HepG2 (cell line): Measurements from ENCODE around the gene LRRC3C. TPM values are rescaled to one million over a fixed set of nuclear protein-coding genes. Genes with fewer than 3 reads are reported as not detected.

Experiments used
- ATAC-seq: fragments of 200-7000 bp; cut with Tn5 transposase; 3 replicates; pipeline ENCODE4 v1.9.1; 2020; ENCODE audit warnings: mild to moderate bottlenecking, moderate library complexity
- BruUV-seq: library from RNA; stranded (reverse); fragments of 400-500 nt; replicated peaks from 2 replicates; lab custom pipeline; 2021; lab: Mats Ljungman, UMichigan
- CTCF ChIA-PET: fragments of 300-600 bp; formaldehyde crosslinking; extraction: SDS; loops from one replicate; lab custom pipeline; 2021; ENCODE audit warnings: low total read pairs, inconsistent platforms, low intra/inter-chr PET ratio; lab: Yijun Ruan, JAX
- POLR2A ChIA-PET: fragments of 350-600 bp; sonication (Branson Sonifier 250); formaldehyde crosslinking; loops from one replicate; lab custom pipeline; 2020; ENCODE audit warnings: antibody characterized with exemption, inconsistent platforms; lab: Yijun Ruan, JAX
- DNase-seq: peaks from one replicate; pipeline ENCODE4 v3.0.0-alpha.2; 2015; ENCODE audit warnings: low spot score
- FAIRE-seq: peaks from 3 replicates; lab custom pipeline; 2011; peaks lifted over from hg19 to GRCh38; lab: Jason Lieb, UNC
- H2AFZ ChIP-seq: one replicate; pipeline ENCODE4 v1.6.1; 2011; ENCODE audit warnings: low read length, inconsistent platforms
- H3K27ac ChIP-seq: fragments of 300-600 bp; 3 replicates; pipeline ENCODE4 v1.8.0; 2011; ENCODE audit warnings: mixed run types, mild to moderate bottlenecking, mixed read lengths, low read length, inconsistent platforms; ENCODE audit not compliant: insufficient read depth; ENCODE audit errors: extremely low read length
- H3K27me3 ChIP-seq, 2 experiments: fragments of 200-600 bp in 1 of 2; 2 replicates in 1 of 2; 3 replicates in 1 of 2; pipeline versions ENCODE4 v1.6.0 to v1.8.0; 2011; ENCODE audit warnings: low read length in 2 of 2, mild to moderate bottlenecking in 2 of 2, moderate library complexity in 2 of 2, inconsistent platforms in 1 of 2; ENCODE audit not compliant: insufficient read depth in 2 of 2, control insufficient read depth in 1 of 2
- H3K36me3 ChIP-seq, 2 experiments: fragments of 200-600 bp in 1 of 2; replicated peaks in 1 of 2; 2 replicates in 1 of 2; 3 replicates in 1 of 2; pipeline versions ENCODE4 v1.5.1 to v1.8.0; 2011; ENCODE audit warnings: low read length in 2 of 2, inconsistent platforms in 1 of 2; ENCODE audit not compliant: insufficient read depth in 2 of 2, control insufficient read depth in 1 of 2
- H3K4me1 ChIP-seq: 2 replicates; pipeline ENCODE4 v1.5.1; 2012; ENCODE audit warnings: low read length, inconsistent platforms; ENCODE audit not compliant: insufficient read depth
- H3K4me2 ChIP-seq: 2 replicates; pipeline ENCODE4 v1.6.0; 2011; ENCODE audit warnings: low read depth, low read length, inconsistent platforms
- H3K4me3 ChIP-seq, 3 experiments: fragments of 200-600 bp in 1 of 3; sonication (generic), shearing (Covaris generic) in 1 of 3; replicated peaks in 1 of 3; 2 replicates each; pipeline ENCODE4 v1.5.1; 2011 to 2016; ENCODE audit warnings: low read length in 3 of 3, inconsistent platforms in 2 of 3, low read depth in 2 of 3, mild to moderate bottlenecking in 2 of 3, control low read depth in 1 of 3, mixed read lengths in 1 of 3; ENCODE audit not compliant: insufficient read depth in 1 of 3
- H3K79me2 ChIP-seq: one replicate; pipeline ENCODE4 v1.6.1; 2011; ENCODE audit warnings: low read length, inconsistent platforms; ENCODE audit not compliant: insufficient read depth
- H3K9ac ChIP-seq: 2 replicates; pipeline ENCODE4 v1.6.0; 2011; ENCODE audit warnings: mild to moderate bottlenecking, low read depth, low read length, inconsistent platforms; ENCODE audit not compliant: insufficient read depth
- H3K9me3 ChIP-seq: 2 replicates; pipeline ENCODE4 v1.5.1; 2012; ENCODE audit warnings: mild to moderate bottlenecking, low read length
- H4K20me1 ChIP-seq: 2 replicates; pipeline ENCODE4 v1.6.0; 2011; ENCODE audit warnings: inconsistent platforms, mild to moderate bottlenecking, low read length, moderate library complexity; ENCODE audit not compliant: insufficient read depth
- ATF7 ChIP-seq, 2 experiments: fragments of 450-650 bp in 1 of 2; sonication (generic) in 1 of 2; formaldehyde crosslinking in 1 of 2; IDR thresholded peaks; 2 replicates each; pipeline versions ENCODE4 v1.4.0 to v1.6.1; 2016 to 2020; ENCODE audit warnings: antibody characterized with exemption in 1 of 2, mild to moderate bottlenecking in 1 of 2, missing genetic modification reagents in 1 of 2
- CREB1 ChIP-seq, 2 experiments: fragments of 450-650 bp in 1 of 2; IDR thresholded peaks; 2 replicates each; pipeline ENCODE4 v1.6.1; 2016 to 2017; ENCODE audit warnings: control low read depth in 1 of 2, mild to moderate bottlenecking in 1 of 2, missing compliant biosample characterization in 1 of 2, missing genetic modification characterization in 1 of 2
- EZH2 ChIP-seq: conservative IDR thresholded peaks from 2 replicates; pipeline ENCODE4 v1.6.1; 2012; ENCODE audit warnings: mild to moderate bottlenecking, low read depth, low read length, moderate library complexity
- MAFK ChIP-seq, 2 experiments: IDR thresholded peaks in 1 of 2; conservative IDR thresholded peaks in 1 of 2; 2 replicates each; pipeline ENCODE4 v1.6.1; 2011; ENCODE audit warnings: improper control_type of control experiment in 2 of 2, low read length in 2 of 2
- MEF2D ChIP-seq: sonication (generic); formaldehyde crosslinking; IDR thresholded peaks from 2 replicates; pipeline ENCODE4 v1.5.1; 2020; ENCODE audit warnings: mild to moderate bottlenecking, missing genetic modification reagents
- NFRKB ChIP-seq: fragments of 450-650 bp; IDR thresholded peaks from 2 replicates; pipeline ENCODE4 v1.6.1; 2017
- SAP130 ChIP-seq: IDR thresholded peaks from 2 replicates; pipeline ENCODE4 v1.6.1; 2016; ENCODE audit warnings: low read depth
- U2AF1 ChIP-seq: fragments of 200-400 bp; formaldehyde crosslinking; optimal IDR thresholded peaks from 2 replicates; pipeline ENCODE3; 2017; ENCODE audit warnings: mild to moderate bottlenecking, low read depth, low read length
- XRCC5 ChIP-seq: fragments of 200-400 bp; formaldehyde crosslinking; optimal IDR thresholded peaks from 2 replicates; pipeline ENCODE3; 2017; ENCODE audit warnings: mild to moderate bottlenecking, low read length
- ZNF607 ChIP-seq: sonication (generic); formaldehyde crosslinking; IDR thresholded peaks from 2 replicates; pipeline ENCODE4 v1.5.1; 2020; ENCODE audit warnings: missing genetic modification reagents, mild to moderate bottlenecking, borderline replicate concordance
- ZNF615 ChIP-seq: sonication (generic); formaldehyde crosslinking; IDR thresholded peaks from 2 replicates; pipeline ENCODE4 v1.5.0; 2020; ENCODE audit warnings: mild to moderate bottlenecking, missing genetic modification reagents, borderline replicate concordance
- ZNF850 ChIP-seq: sonication (generic); formaldehyde crosslinking; conservative IDR thresholded peaks from 2 replicates; pipeline ENCODE4 v1.9.0; 2021; ENCODE audit warnings: mild to moderate bottlenecking, missing genetic modification reagents
- ZSCAN21 ChIP-seq: sonication (generic); formaldehyde crosslinking; IDR thresholded peaks from 2 replicates; pipeline ENCODE4 v1.8.0; 2022; ENCODE audit warnings: mild to moderate bottlenecking, missing genetic modification reagents, moderate library complexity, borderline replicate concordance
- WGBS: methylation state at CpG from one replicate; pipeline ENCODE4 v1.1.6; 2017; ENCODE audit warnings: low lambda C conversion rate; 5-methylcytosine and 5-hydroxymethylcytosine counted together
- in situ Hi-C: cut with HindIII; loops from 2 replicates; pipeline ENCODE4 v1.10.0; 2017; ENCODE audit warnings: low pct_unique_long_range_greater_than_20kb; ENCODE audit not compliant: extremely low pct_ligation_motif_present
- intact Hi-C: fragments of 100-400 bp; cut with micrococcal nuclease; formaldehyde crosslinking; loops from one replicate; pipeline ENCODE4 v1.10.0; 2022; ENCODE audit not compliant: unreplicated experiment
- polyA plus RNA-seq, 8 experiments: library from polyadenylated mRNA; depleted of rRNA in 3 of 8; stranded (reverse) in 7 of 8; unstranded in 1 of 8; fragments of >200 nt; fragmentation: Illumina TruSeq in 4 of 8; extraction: Trizol in 4 of 8; gene quantifications; 2 replicates each; pipeline versions ENCODE4 v1.2.1 to v1.2.3, GENCODE V29; 2011 to 2016; ENCODE audit warnings: low read depth in 4 of 8, missing spikeins in 1 of 8, mixed read lengths in 1 of 8; ENCODE audit not compliant: insufficient read depth in 1 of 8
- total RNA-seq, 5 experiments: library from RNA; depleted of rRNA; stranded (reverse); fragments of >200 nt; fragmentation: Illumina TruSeq; extraction: Trizol; gene quantifications; 2 replicates each; pipeline ENCODE4 v1.2.3, GENCODE V29; 2016; ENCODE audit warnings: low read depth in 1 of 5
- TF ChIP-seq, protein P1 (sequence below): sonication (generic); formaldehyde crosslinking; IDR thresholded peaks from 2 replicates; pipeline ENCODE4 v1.5.1; 2020; ENCODE audit warnings: missing genetic modification reagents, mild to moderate bottlenecking, borderline replicate concordance
- TF ChIP-seq, protein P2 (sequence below): sonication (generic); formaldehyde crosslinking; IDR thresholded peaks from 2 replicates; pipeline ENCODE4 v1.5.1; 2020; ENCODE audit warnings: mild to moderate bottlenecking, missing genetic modification reagents, moderate library complexity
- TF ChIP-seq, protein P3 (sequence below): IDR thresholded peaks from 2 replicates; pipeline ENCODE4 v1.6.1; 2016; ENCODE audit warnings: missing biosample characterization, missing genetic modification reagents, low read depth

The LRRC3C gene
- total and polyA plus RNA-seq, 2 of the 13 experiments (the other 11 are each of a cell fraction or from before 2014, with no cell fraction given) = 0.17 TPM; not detected in 1

DNA sequence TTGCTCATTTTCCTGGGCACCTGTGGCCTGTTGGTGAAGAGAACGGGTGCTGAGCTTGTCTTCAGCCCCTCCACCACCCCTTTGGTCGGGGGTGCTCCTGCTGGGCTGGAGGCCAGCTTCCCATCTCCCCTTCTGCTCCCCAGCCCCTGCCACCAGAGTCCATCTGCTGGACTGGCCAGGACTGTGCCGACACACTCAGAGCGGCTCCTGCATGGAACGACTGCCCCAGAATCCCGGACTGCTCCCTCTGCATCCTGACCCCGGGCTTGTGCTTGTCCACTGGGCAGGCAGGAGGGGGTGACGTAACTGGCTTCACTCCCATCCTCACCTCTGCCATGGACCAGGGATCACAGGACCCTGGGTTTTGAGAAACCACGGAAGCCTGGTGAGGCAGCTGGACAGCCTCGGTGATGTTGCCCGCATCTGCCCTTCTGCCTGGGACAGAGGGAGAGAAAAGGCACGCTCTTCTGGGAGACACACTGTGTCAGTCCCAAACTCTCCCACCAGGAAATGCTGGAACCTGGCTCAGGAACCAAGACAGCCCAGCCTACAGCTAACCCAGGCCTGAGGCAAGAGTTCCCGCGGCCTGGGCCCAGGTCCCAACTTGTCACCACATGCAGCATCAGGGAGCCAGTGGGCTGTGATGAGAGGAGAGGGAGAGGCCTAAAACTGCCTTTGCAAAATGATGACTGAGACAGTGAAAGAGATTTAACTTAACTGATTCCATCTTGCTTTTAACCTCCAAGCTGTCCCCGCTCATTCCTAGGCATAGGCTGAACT, 19.2 kb downstream of the LRRC3C start:
- no TSS peak for BruUV-seq
- Histone ChIP-seq H3K4me1 (peaks cover 47% of the 10 kb centered on the region), H3K4me3 (no peak overlapping the region), H3K9ac (no peak overlapping the region), H3K79me2 (no peaks in the 10 kb centered on the region), H3K9me3 (no peaks in the 10 kb centered on the region), H3K27ac (no peak overlapping the region), H3K27me3 (peaks cover 16 to 37% of the 10 kb centered on the region in 2 experiments; a peak in 3 of 5 replicates), H3K4me2 (no peak overlapping the region), H2AFZ (no peak overlapping the region), H4K20me1 (no peaks in the 10 kb centered on the region), H3K36me3 (no peaks in the 10 kb centered on the region)
- no peak for DNase-seq
- in situ Hi-C loops (no loop called here), intact Hi-C loops (no loop called here)
- no peak for FAIRE-seq
- ChIA-PET POLR2A (interaction anchor here (1.6 to 1.7 kb wide), 2 partner anchors 19 to 20 kb away, joined by 5 to 7 read pairs; partner anchors contain the start of genes LRRC3C and ORMDL3), CTCF (no interaction called here)
- WGBS = 51% methylated on average over 14 of the region's 15 CpGs
- ATAC-seq = peak; percentile 11; the same call in 2 of the 3 replicates
- no peak for TF ChIP-seq MAFK (conservative IDR thresholded peaks at IDR 0.05 in 1 of 2, IDR thresholded peaks at IDR 0.05 in 1 of 2; ENCODE audit: low read length in 2 of 2)
- no peak for TF ChIP-seq EZH2
- no peak for TF ChIP-seq ZNF607
- TF ChIP-seq SAP130 (CRISPR knock-in tag) = no peak
- no peak for TF ChIP-seq ZNF850 (CRISPR knock-in tag)
- TF ChIP-seq, protein P1, sequence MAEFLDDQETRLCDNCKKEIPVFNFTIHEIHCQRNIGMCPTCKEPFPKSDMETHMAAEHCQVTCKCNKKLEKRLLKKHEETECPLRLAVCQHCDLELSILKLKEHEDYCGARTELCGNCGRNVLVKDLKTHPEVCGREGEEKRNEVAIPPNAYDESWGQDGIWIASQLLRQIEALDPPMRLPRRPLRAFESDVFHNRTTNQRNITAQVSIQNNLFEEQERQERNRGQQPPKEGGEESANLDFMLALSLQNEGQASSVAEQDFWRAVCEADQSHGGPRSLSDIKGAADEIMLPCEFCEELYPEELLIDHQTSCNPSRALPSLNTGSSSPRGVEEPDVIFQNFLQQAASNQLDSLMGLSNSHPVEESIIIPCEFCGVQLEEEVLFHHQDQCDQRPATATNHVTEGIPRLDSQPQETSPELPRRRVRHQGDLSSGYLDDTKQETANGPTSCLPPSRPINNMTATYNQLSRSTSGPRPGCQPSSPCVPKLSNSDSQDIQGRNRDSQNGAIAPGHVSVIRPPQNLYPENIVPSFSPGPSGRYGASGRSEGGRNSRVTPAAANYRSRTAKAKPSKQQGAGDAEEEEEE (CRISPR knock-in tag) = no peak
- TF ChIP-seq XRCC5 = no peak
- 0 out of 2 replicates have a peak, but pooled peaks have one; percentile 29 for TF ChIP-seq CREB1 (IDR thresholded peaks at IDR 0.05)
- no peak for TF ChIP-seq CREB1 (CRISPR knock-in tag; IDR thresholded peaks at IDR 0.05)
- no peak for TF ChIP-seq NFRKB
- no peak for TF ChIP-seq U2AF1
- no peak for TF ChIP-seq ZNF615 (CRISPR knock-in tag)
- TF ChIP-seq, protein P2, sequence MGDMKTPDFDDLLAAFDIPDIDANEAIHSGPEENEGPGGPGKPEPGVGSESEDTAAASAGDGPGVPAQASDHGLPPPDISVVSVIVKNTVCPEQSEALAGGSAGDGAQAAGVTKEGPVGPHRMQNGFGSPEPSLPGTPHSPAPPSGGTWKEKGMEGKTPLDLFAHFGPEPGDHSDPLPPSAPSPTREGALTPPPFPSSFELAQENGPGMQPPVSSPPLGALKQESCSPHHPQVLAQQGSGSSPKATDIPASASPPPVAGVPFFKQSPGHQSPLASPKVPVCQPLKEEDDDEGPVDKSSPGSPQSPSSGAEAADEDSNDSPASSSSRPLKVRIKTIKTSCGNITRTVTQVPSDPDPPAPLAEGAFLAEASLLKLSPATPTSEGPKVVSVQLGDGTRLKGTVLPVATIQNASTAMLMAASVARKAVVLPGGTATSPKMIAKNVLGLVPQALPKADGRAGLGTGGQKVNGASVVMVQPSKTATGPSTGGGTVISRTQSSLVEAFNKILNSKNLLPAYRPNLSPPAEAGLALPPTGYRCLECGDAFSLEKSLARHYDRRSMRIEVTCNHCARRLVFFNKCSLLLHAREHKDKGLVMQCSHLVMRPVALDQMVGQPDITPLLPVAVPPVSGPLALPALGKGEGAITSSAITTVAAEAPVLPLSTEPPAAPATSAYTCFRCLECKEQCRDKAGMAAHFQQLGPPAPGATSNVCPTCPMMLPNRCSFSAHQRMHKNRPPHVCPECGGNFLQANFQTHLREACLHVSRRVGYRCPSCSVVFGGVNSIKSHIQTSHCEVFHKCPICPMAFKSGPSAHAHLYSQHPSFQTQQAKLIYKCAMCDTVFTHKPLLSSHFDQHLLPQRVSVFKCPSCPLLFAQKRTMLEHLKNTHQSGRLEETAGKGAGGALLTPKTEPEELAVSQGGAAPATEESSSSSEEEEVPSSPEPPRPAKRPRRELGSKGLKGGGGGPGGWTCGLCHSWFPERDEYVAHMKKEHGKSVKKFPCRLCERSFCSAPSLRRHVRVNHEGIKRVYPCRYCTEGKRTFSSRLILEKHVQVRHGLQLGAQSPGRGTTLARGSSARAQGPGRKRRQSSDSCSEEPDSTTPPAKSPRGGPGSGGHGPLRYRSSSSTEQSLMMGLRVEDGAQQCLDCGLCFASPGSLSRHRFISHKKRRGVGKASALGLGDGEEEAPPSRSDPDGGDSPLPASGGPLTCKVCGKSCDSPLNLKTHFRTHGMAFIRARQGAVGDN (CRISPR knock-in tag) = 0 out of 2 replicates have a peak, but pooled peaks have one; percentile 3
- peak; percentile 43; the same call in 1 of the 2 replicates for TF ChIP-seq MEF2D (CRISPR knock-in tag)
- TF ChIP-seq ZSCAN21 (CRISPR knock-in tag) = no peak
- TF ChIP-seq, protein P3, sequence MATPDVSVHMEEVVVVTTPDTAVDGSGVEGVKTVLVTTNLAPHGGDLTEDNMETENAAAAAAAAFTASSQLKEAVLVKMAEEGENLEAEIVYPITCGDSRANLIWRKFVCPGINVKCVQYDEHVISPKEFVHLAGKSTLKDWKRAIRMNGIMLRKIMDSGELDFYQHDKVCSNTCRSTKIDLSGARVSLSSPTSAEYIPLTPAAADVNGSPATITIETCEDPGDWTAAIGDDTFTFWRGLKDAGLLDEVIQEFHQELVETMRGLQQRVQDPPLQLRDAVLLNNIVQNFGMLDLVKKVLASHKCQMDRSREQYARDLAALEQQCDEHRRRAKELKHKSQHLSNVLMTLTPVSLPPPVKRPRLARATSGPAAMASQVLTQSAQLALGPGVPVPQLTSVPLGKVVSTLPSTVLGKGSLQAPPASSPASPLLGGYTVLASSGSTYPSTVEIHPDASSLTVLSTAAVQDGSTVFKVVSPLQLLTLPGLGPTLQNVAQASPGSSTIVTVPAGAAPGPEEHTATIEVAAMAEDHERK = no peak
- peak; percentile 54; the same call in 1 of the 2 replicates for TF ChIP-seq ATF7 (IDR thresholded peaks at IDR 0.05)
- no peak for TF ChIP-seq ATF7 (CRISPR knock-in tag; IDR thresholded peaks at IDR 0.05)
